Natural killer cell (primary cell): ENCODE measurements around the gene IL31RA. TPM values are rescaled to one million over a fixed set of nuclear protein-coding genes. Genes with fewer than 3 reads are reported as not detected.
A peak's percentile ranks its signal among the peaks of the same experiment; 100 is the strongest.

Experiments used
- ATAC-seq, 3 donors: fragments of 150-1000 bp in 2 of 3; fragments of 200-7000 bp in 1 of 3; cut with Tn5 transposase; 1 replicate in 1 of 3; 2 replicates in 2 of 3; pipeline ENCODE4 v1.10.0; 2021; ENCODE audit warnings: mild to moderate bottlenecking in 2 of 3, moderate library complexity in 2 of 3
- DNase-seq, 2 donors: peaks; one replicate each; pipeline versions ENCODE4 v3.0.0 to v3.0.0-alpha.2; 2013 to 2021; ENCODE audit warnings: mixed read lengths in 1 of 2
- H3K27ac ChIP-seq: one replicate; pipeline ENCODE4 v1.5.1; 2013; ENCODE audit warnings: mild to moderate bottlenecking, low read length
- H3K27me3 ChIP-seq: one replicate; pipeline ENCODE4 v1.6.1; 2013; ENCODE audit warnings: low read length; ENCODE audit not compliant: control insufficient read depth, insufficient read depth
- H3K36me3 ChIP-seq: one replicate; pipeline ENCODE4 v1.6.1; 2013; ENCODE audit warnings: low read length; ENCODE audit not compliant: control insufficient read depth, insufficient read depth
- H3K4me1 ChIP-seq: one replicate; pipeline ENCODE4 v1.6.1; 2013; ENCODE audit warnings: low read length; ENCODE audit not compliant: control insufficient read depth, insufficient read depth
- H3K4me3 ChIP-seq: one replicate; pipeline ENCODE4 v1.5.1; 2013; ENCODE audit warnings: low read length
- H3K9me3 ChIP-seq: one replicate; pipeline ENCODE4 v1.6.1; 2013; ENCODE audit warnings: low read length; ENCODE audit not compliant: control insufficient read depth, insufficient read depth
- H3K27ac Mint-ChIP-seq, 2 donors: one replicate each; pipeline ENCODE4 v1.8.0; 2022; ENCODE audit warnings: mild to moderate bottlenecking in 2 of 2, mixed read lengths in 2 of 2, moderate library complexity in 1 of 2
- H3K27me3 Mint-ChIP-seq, 2 donors: one replicate each; pipeline ENCODE4 v1.8.0; 2022; ENCODE audit warnings: low read depth in 2 of 2, mixed read lengths in 2 of 2
- H3K36me3 Mint-ChIP-seq: one replicate; pipeline ENCODE4 v1.8.0; 2022; ENCODE audit warnings: mixed read lengths
- H3K4me1 Mint-ChIP-seq, 2 donors: one replicate each; pipeline ENCODE4 v1.8.0; 2022; ENCODE audit warnings: mixed read lengths in 2 of 2
- H3K4me3 Mint-ChIP-seq: one replicate; pipeline ENCODE4 v1.8.0; 2022; ENCODE audit warnings: mild to moderate bottlenecking, moderate library complexity, mixed read lengths
- H3K9me3 Mint-ChIP-seq, 2 donors: one replicate each; pipeline ENCODE4 v1.8.0; 2022; ENCODE audit warnings: mixed read lengths in 2 of 2
- CTCF ChIP-seq: fragments of 200-600 bp; IDR thresholded peaks from one replicate; pipeline ENCODE4 v1.8.0; 2022; ENCODE audit warnings: antibody characterized with exemption
- WGBS: methylation state at CpG from one replicate; pipeline ENCODE4 v1.1.7; 2013; ENCODE audit warnings: missing lambda C conversion rate; ENCODE audit not compliant: insufficient coverage; 5-methylcytosine and 5-hydroxymethylcytosine counted together
- intact Hi-C: fragments of 100-400 bp; cut with micrococcal nuclease; formaldehyde crosslinking; loops from one replicate; pipeline ENCODE4 v1.14.2; 2022
- total RNA-seq, 4 donors: library from RNA; stranded (reverse); fragments of 120-200 nt in 1 of 4; gene quantifications; one replicate each; pipeline versions ENCODE4 v1.2.3 to v1.2.4, GENCODE V29; 2013 to 2022

Gene IL31RA
- total RNA-seq, 3 donors from 2014 or later (not counting 1 experiment from before 2014, with no cell fraction given), result not detected

GRCh38 chr5:55817030-55817429, 34.1 kb upstream of the IL31RA start:
- WGBS, result no CpG with 5 or more reads among the region's 2 CpGs
- Histone ChIP-seq H3K9me3 (no peaks in the 10 kb centered on the region), H3K27me3 (peaks cover 17% of the 10 kb centered on the region), H3K4me1 (peaks cover 3% of the 10 kb centered on the region), H3K27ac (no peak overlapping the region), H3K4me3 (no peak overlapping the region), H3K36me3 (no peaks in the 10 kb centered on the region)
- no peaks in the 10 kb centered on the region for H3K36me3 Mint-ChIP-seq
- no peak overlapping the region for H3K4me3 Mint-ChIP-seq
- no peak for DNase-seq
- intact Hi-C loops, result no loop called here
- peaks cover 16 to 45% of the 10 kb centered on the region in 2 donors for H3K27me3 Mint-ChIP-seq
- no peaks in the 10 kb centered on the region for H3K4me1 Mint-ChIP-seq
- ATAC-seq, result no peak
- TF ChIP-seq CTCF, result no peak
- H3K9me3 Mint-ChIP-seq, result no peaks in the 10 kb centered on the region
- H3K27ac Mint-ChIP-seq, result no peak overlapping the region

GRCh38 chr5:55820488-55820887, 30.7 kb upstream of the IL31RA start:
- H3K36me3 ChIP-seq, result no peaks in the 10 kb centered on the region
- H3K27ac ChIP-seq, result no peak overlapping the region
- peaks cover 5% of the 10 kb centered on the region for H3K4me1 ChIP-seq
- DNase-seq (no peak), ATAC-seq (no peak)
- no peaks in the 10 kb centered on the region for H3K9me3 Mint-ChIP-seq
- H3K9me3 ChIP-seq, result no peaks in the 10 kb centered on the region
- WGBS, result 96% methylated on average over 6 of the region's 6 CpGs
- peaks cover 36% of the 10 kb centered on the region for H3K27me3 ChIP-seq
- no peak overlapping the region for H3K4me3 Mint-ChIP-seq
- intact Hi-C loops, result no loop called here
- no peak overlapping the region for H3K27ac Mint-ChIP-seq
- H3K27me3 Mint-ChIP-seq, result peaks cover 31 to 55% of the 10 kb centered on the region in 2 donors
- no peak overlapping the region for H3K4me3 ChIP-seq
- TF ChIP-seq CTCF, result no peak
- no peaks in the 10 kb centered on the region for H3K36me3 Mint-ChIP-seq
- H3K4me1 Mint-ChIP-seq, result no peaks in the 10 kb centered on the region

- Mint-ChIP-seq H3K27me3 (peaks cover 31 to 56% of the 10 kb centered on the region in 2 donors), H3K4me3 (no peak overlapping the region), H3K27ac (no peak overlapping the region), H3K9me3 (no peaks in the 10 kb centered on the region), H3K36me3 (no peaks in the 10 kb centered on the region), H3K4me1 (no peaks in the 10 kb centered on the region)
- no peak for TF ChIP-seq CTCF
- H3K27me3 ChIP-seq, result peaks cover 38% of the 10 kb centered on the region
- peaks cover 5% of the 10 kb centered on the region for H3K4me1 ChIP-seq
- ATAC-seq (peak in 1 of 3 donors; percentile 38), DNase-seq (peak in 1 of 2 donors; percentile 24)
- no peak overlapping the region for H3K27ac ChIP-seq
- H3K9me3 ChIP-seq, result no peaks in the 10 kb centered on the region
- no peak overlapping the region for H3K4me3 ChIP-seq
- H3K36me3 ChIP-seq, result no peaks in the 10 kb centered on the region
- intact Hi-C loops, result no loop called here
- whole genome bisulfite sequencing, result 10% methylated on average over 45 of the region's 45 CpGs
Measured at GRCh38 chr5:55821731-55822512, 29.2 kb upstream of the IL31RA start.
